Epithelial cell of proximal tubule (primary cell): ENCODE data around the gene GCLM. TPM values are rescaled to one million over a fixed set of nuclear protein-coding genes. Genes with fewer than 3 reads are reported as not detected.
"Not testable (repeated sequence)": the region's sequence is repeated elsewhere in the genome, so short reads cannot be mapped to it uniquely, and the experiment has no call there.

ENCODE experiments used
- DNase-seq: peaks from one replicate; pipeline ENCODE4 v3.0.0-alpha.2; 2011; ENCODE audit warnings: low read depth
- H3K4me3 ChIP-seq: 2 replicates; pipeline ENCODE4 v1.5.1; 2011; ENCODE audit warnings: low read depth, mild to moderate bottlenecking, low read length
- CTCF ChIP-seq: conservative IDR thresholded peaks from 2 replicates; pipeline ENCODE4 v1.5.1; 2012; ENCODE audit warnings: low read depth, mild to moderate bottlenecking, low read length
- total RNA-seq: library from RNA; depleted of rRNA; stranded (reverse); fragments of >200 nt; gene quantifications from 2 replicates; pipeline ENCODE4 v1.2.3, GENCODE V29; 2015

The GCLM gene
- total RNA-seq, result 20.7 and 24.7 TPM in 2 replicates

GRCh38 chr1:93909146-93910050 lies at the start of gene GCLM:
TSS of gene GCLM (minus strand) at chr1:93909430. CDS start at chr1:93909163, 267 bp downstream.
- peak within 1 kb of the TSS; percentile 85 for H3K4me3 ChIP-seq
- no peak for DNase-seq
- TF ChIP-seq CTCF, result peak; percentile 62

- no peak overlapping the region for H3K4me3 ChIP-seq
- no peak for TF ChIP-seq CTCF
- no peak for DNase-seq
These were observed 49.5 kb upstream of the GCLM start for GRCh38 chr1:93958726-93959100.

- no peak for TF ChIP-seq CTCF
- H3K4me3 ChIP-seq, result no peak overlapping the region
- no peak for DNase-seq
These were observed 48.9 kb upstream of the GCLM start for GRCh38 chr1:93958032-93958725.

DNA sequence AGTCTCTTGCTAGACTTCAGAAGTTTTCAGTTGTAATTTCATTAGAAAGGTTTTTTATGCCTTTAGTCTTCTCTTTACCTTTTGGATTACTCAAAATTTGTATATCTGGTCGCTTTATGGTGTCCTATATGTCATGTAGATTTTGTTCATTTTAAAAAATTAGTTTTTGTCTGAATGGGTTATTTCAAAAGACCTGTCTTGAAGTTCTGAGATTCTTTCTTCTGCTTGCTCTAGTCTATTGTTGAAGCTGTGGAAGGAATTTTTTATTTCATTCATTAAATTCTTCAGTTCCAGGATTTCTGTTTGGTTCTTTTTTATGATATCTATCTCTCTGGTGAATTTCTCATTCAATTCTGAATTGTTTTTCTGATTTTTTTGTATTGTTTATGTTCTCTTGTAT lies 46.5 kb upstream of the GCLM start:
- TF ChIP-seq CTCF, result no peak
- H3K4me3 ChIP-seq, result no peak overlapping the region
- DNase-seq, result no peak

DNA sequence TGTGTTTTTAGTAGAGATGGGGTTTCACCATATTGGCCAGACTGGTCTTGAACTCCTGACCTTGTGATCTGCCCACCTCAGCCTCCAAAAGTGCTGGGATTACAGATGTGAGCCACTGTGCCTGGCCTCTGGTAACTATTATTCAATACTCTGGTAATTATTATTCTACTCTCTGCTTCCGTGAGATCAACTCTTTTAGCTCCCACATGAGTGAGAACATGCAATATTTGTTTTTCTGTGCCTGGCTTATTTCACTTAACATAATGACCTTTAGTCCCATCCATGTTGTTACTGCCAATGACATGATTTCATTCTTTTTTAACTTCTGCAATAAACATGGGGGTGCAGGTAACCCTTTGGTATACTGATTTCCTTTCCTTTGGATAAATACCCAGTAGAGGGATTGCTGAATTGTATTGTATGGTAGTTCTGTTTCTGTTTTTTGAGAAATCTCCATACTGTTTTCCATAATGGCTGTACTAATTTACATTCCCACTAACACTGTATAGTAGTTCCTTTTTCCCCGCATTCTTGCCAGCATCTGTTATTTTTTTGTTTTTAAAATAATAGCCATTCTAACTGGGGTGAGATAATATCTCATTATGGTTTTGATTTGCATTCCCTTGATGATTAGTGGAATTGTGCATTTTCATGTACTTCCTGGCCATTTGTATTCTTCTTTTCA lies 37.9 kb upstream of the GCLM start:
- not testable (repeated sequence) for H3K4me3 ChIP-seq, DNase-seq

- TF ChIP-seq CTCF, result no peak
- H3K4me3 ChIP-seq, result no peak overlapping the region
- no peak for DNase-seq
These were observed 29.4 kb upstream of the GCLM start for GRCh38 chr1:93938461-93939145.

DNA sequence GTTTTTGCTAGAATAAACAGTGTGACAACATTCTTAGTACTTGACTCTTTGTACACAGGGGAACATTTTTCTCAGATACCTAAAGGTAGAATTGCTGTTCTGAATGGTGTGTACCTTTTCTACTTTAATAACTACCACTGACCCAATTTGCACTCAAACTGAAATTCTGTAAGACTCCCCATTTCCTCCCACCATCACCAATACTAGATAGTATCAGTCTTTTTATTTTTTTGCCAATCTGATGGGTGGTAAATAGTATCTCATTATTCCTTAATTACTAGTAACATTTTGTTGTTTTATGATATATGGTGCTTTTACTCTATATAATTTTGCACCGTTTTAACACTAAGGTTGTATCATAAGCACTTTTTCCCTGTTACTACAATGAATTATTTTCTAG lies 28.8 kb upstream of the GCLM start:
- no peak for DNase-seq
- no peak for TF ChIP-seq CTCF
- H3K4me3 ChIP-seq, result no peak overlapping the region
